Measurements from ENCODE around the gene MRS2. TPM values are rescaled to one million over a fixed set of nuclear protein-coding genes. Genes with fewer than 3 reads are reported as not detected.

Gene MRS2
- total and polyA plus RNA-seq, 9 of the 15 experiments (the other 6 are each of a cell fraction or from before 2014, with no cell fraction given) = 14.6 to 57.9 (median 48.1) TPM

GRCh38 chr6:24394780-24395437, 7.8 kb upstream of the MRS2 start:
- H3K27ac ChIP-seq (ENCODE audit: extremely low read depth, low read depth, low read length) = no peak overlapping the region
- H2AFZ ChIP-seq (ENCODE audit: low read depth, low read length) = no peak overlapping the region
- H3K4me1 ChIP-seq (replicated peaks in 1 of 2; ENCODE audit: control insufficient read depth in 2 of 2, insufficient read depth in 2 of 2, low read length in 2 of 2) = peaks cover 0 to 9% of the 10 kb centered on the region in 2 experiments; a peak in 3 of 5 replicates
- TF ChIP-seq, protein P1, sequence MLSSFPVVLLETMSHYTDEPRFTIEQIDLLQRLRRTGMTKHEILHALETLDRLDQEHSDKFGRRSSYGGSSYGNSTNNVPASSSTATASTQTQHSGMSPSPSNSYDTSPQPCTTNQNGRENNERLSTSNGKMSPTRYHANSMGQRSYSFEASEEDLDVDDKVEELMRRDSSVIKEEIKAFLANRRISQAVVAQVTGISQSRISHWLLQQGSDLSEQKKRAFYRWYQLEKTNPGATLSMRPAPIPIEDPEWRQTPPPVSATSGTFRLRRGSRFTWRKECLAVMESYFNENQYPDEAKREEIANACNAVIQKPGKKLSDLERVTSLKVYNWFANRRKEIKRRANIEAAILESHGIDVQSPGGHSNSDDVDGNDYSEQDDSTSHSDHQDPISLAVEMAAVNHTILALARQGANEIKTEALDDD (IDR thresholded peaks at IDR 0.05) = peak; percentile 66
- TF ChIP-seq, protein P2, sequence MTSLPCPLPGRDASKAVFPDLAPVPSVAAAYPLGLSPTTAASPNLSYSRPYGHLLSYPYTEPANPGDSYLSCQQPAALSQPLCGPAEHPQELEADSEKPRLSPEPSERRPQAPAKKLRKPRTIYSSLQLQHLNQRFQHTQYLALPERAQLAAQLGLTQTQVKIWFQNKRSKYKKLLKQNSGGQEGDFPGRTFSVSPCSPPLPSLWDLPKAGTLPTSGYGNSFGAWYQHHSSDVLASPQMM (CRISPR knock-in tag; IDR thresholded peaks at IDR 0.05) = no peak
- TF ChIP-seq BHLHE40 (IDR thresholded peaks at IDR 0.05; ENCODE audit: low read length) (0 out of 2 replicates have a peak, but pooled peaks have one; percentile 9), CEBPG (CRISPR knock-in tag; IDR thresholded peaks at IDR 0.05) (no peak), CEBPG (tag; conservative IDR thresholded peaks at IDR 0.05 in 1 of 2, IDR thresholded peaks at IDR 0.05 in 1 of 2) (peak in 1 of 2 experiments; percentile 81; a peak in 2 of 4 replicates), CEBPB (tag; IDR thresholded peaks at IDR 0.05) (peak; percentile 63), CREM (IDR thresholded peaks at IDR 0.05; ENCODE audit: low read depth) (no peak), SMARCB1 (IDR thresholded peaks at IDR 0.05; ENCODE audit: insufficient read length, low read depth) (no peak), FOSL1 (tag; conservative IDR thresholded peaks at IDR 0.05) (peak; percentile 56; the same call in 1 of the 2 replicates), ZNF263 (CRISPR knock-in tag; IDR thresholded peaks at IDR 0.05; ENCODE audit: borderline replicate concordance) (no peak)
- TF ChIP-seq, protein P3, sequence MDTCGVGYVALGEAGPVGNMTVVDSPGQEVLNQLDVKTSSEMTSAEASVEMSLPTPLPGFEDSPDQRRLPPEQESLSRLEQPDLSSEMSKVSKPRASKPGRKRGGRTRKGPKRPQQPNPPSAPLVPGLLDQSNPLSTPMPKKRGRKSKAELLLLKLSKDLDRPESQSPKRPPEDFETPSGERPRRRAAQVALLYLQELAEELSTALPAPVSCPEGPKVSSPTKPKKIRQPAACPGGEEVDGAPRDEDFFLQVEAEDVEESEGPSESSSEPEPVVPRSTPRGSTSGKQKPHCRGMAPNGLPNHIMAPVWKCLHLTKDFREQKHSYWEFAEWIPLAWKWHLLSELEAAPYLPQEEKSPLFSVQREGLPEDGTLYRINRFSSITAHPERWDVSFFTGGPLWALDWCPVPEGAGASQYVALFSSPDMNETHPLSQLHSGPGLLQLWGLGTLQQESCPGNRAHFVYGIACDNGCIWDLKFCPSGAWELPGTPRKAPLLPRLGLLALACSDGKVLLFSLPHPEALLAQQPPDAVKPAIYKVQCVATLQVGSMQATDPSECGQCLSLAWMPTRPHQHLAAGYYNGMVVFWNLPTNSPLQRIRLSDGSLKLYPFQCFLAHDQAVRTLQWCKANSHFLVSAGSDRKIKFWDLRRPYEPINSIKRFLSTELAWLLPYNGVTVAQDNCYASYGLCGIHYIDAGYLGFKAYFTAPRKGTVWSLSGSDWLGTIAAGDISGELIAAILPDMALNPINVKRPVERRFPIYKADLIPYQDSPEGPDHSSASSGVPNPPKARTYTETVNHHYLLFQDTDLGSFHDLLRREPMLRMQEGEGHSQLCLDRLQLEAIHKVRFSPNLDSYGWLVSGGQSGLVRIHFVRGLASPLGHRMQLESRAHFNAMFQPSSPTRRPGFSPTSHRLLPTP (IDR thresholded peaks at IDR 0.05; ENCODE audit: borderline replicate concordance, extremely low read depth, insufficient read length) = no peak
- WGBS (ENCODE audit: insufficient coverage, low coverage, missing lambda C conversion rate) = 6% methylated on average over 4 of the region's 4 CpGs
- no peaks in the 10 kb centered on the region for H3K27me3 ChIP-seq (ENCODE audit: control insufficient read depth in 2 of 2, insufficient read depth in 2 of 2, low read length in 2 of 2)
- no peaks in the 10 kb centered on the region for H4K20me1 ChIP-seq (replicated peaks; ENCODE audit: control insufficient read depth, insufficient read depth, low read length)
- ChIA-PET POLR2A (no interaction called here), CTCF (ENCODE audit: low intra/inter-chr PET ratio) (no interaction called here)
- H3K79me2 ChIP-seq (ENCODE audit: control insufficient read depth, insufficient read depth, low read length) = no peaks in the 10 kb centered on the region
- in situ Hi-C loops (cut with MboI) = no loop called here
- ATAC-seq (no peak), FAIRE-seq (peak; percentile 51), DNase-seq (ENCODE audit: extremely low read depth in 1 of 4, low spot score in 3 of 4) (no peak)
- no peaks in the 10 kb centered on the region for H3K9me1 ChIP-seq (ENCODE audit: control insufficient read depth, insufficient read depth, low read length)
- H3K4me3 ChIP-seq = no peak overlapping the region
- BruUV-seq (replicated peaks) = no TSS peak
- H3K4me2 ChIP-seq (ENCODE audit: insufficient read depth, low read length) = no peak overlapping the region; the same call in 1 of the 2 replicates
- H3K9me3 ChIP-seq (replicated peaks; ENCODE audit: control insufficient read depth, insufficient read depth, low read depth, low read length) = peaks cover 8% of the 10 kb centered on the region; the same call in 1 of the 2 replicates
- H3K36me3 ChIP-seq (ENCODE audit: control insufficient read depth, insufficient read depth, low read length) = no peaks in the 10 kb centered on the region
- no peak overlapping the region for H3K9ac ChIP-seq (ENCODE audit: insufficient read depth in 1 of 2, low read depth in 2 of 2, low read length in 2 of 2)
- intact Hi-C loops (cut with micrococcal nuclease) = no loop called here

Data from K562 (cell line).